HG03159 (cell line): ENCODE results near the gene TENM4.

Experiments used
- ATAC-seq: cut with Tn5 transposase; IDR thresholded peaks from one replicate; pipeline ENCODE4 v1.9.1; 2021; ENCODE audit warnings: mild to moderate bottlenecking, moderate library complexity; ENCODE audit not compliant: unreplicated experiment

Gene TENM4

GRCh38 chr11:79421820-79422219 is 19.0 kb downstream of the TENM4 start:
- ATAC-seq: no peak

- no peak for ATAC-seq
Observed at GRCh38 chr11:79419120-79419519, 21.7 kb downstream of the TENM4 start.

GRCh38 chr11:79418241-79418640 is 22.6 kb downstream of the TENM4 start:
- ATAC-seq: no peak

- no peak for ATAC-seq
Observed at GRCh38 chr11:79417069-79417920, 23.5 kb downstream of the TENM4 start.

- ATAC-seq: no peak
Observed at GRCh38 chr11:79415912-79416311, 24.9 kb downstream of the TENM4 start.

- ATAC-seq: no peak
Observed at GRCh38 chr11:79415411-79415810, 25.4 kb downstream of the TENM4 start.

GRCh38 chr11:79414644-79415317 is 26.0 kb downstream of the TENM4 start:
- no peak for ATAC-seq

- ATAC-seq: no peak
Observed at GRCh38 chr11:79414041-79414440, 26.8 kb downstream of the TENM4 start.

- ATAC-seq: no peak
Observed at GRCh38 chr11:79413268-79413667, 27.6 kb downstream of the TENM4 start.

GRCh38 chr11:79412761-79413160 is 28.1 kb downstream of the TENM4 start:
- ATAC-seq: no peak

- ATAC-seq: no peak
Observed at GRCh38 chr11:79409330-79409729, 31.5 kb downstream of the TENM4 start.

GRCh38 chr11:79406376-79406775 is 34.5 kb downstream of the TENM4 start:
- peak; percentile 97 for ATAC-seq

- ATAC-seq: no peak
Observed at GRCh38 chr11:79404806-79405205, 36.0 kb downstream of the TENM4 start.

GRCh38 chr11:79404325-79404724 is 36.5 kb downstream of the TENM4 start:
- no peak for ATAC-seq

GRCh38 chr11:79403839-79404238 is 37.0 kb downstream of the TENM4 start:
- ATAC-seq: no peak

- no peak for ATAC-seq
Observed at GRCh38 chr11:79402912-79403311, 37.9 kb downstream of the TENM4 start.

GRCh38 chr11:79400717-79401330 is 40.0 kb downstream of the TENM4 start:
- peak; percentile 70 for ATAC-seq

GRCh38 chr11:79400206-79400605 is 40.6 kb downstream of the TENM4 start:
- no peak for ATAC-seq

- no peak for ATAC-seq
Observed at GRCh38 chr11:79397252-79397651, 43.6 kb downstream of the TENM4 start.

GRCh38 chr11:79396674-79397073 is 44.2 kb downstream of the TENM4 start:
- no peak for ATAC-seq

- ATAC-seq: no peak
Observed at GRCh38 chr11:79396001-79396400, 44.8 kb downstream of the TENM4 start.
